ENCODE results near the gene PFDN4. TPM values are rescaled to one million over a fixed set of nuclear protein-coding genes. Genes with fewer than 3 reads are reported as not detected.

PFDN4 gene
- total RNA-seq, 2 donors from 2014 or later: 48.2 to 101 TPM

- DNase-seq (ENCODE audit: low spot score): no peak
- no peak overlapping the region for H3K4me3 ChIP-seq
- no peak for TF ChIP-seq CTCF (IDR thresholded peaks at IDR 0.05)
- H3K27me3 ChIP-seq: no peaks in the 10 kb centered on the region
- no peak overlapping the region for H3K27ac ChIP-seq
- no peaks in the 10 kb centered on the region for H3K36me3 ChIP-seq
- H3K4me1 ChIP-seq: peaks cover 0 to 17% of the 10 kb centered on the region in 2 donors
- H3K9me3 ChIP-seq: no peaks in the 10 kb centered on the region
These were observed 2.4 kb upstream of the PFDN4 start for GRCh38 chr20:54205450-54205849.

- Histone ChIP-seq H3K4me3 (peak overlapping the region in 1 of 2 donors; percentile 93), H3K36me3 (no peaks in the 10 kb centered on the region), H3K27me3 (no peaks in the 10 kb centered on the region), H3K27ac (peak overlapping the region; percentile 93 to 97), H3K4me1 (peaks cover 0 to 17% of the 10 kb centered on the region in 2 donors), H3K9me3 (no peaks in the 10 kb centered on the region)
- DNase-seq (ENCODE audit: low spot score): no peak
- TF ChIP-seq CTCF (IDR thresholded peaks at IDR 0.05): no peak
These were observed 689 bp upstream of the PFDN4 start for GRCh38 chr20:54207053-54207742.

- H3K4me3 ChIP-seq: peak overlapping the region; percentile 93 to 95
- no peaks in the 10 kb centered on the region for H3K9me3 ChIP-seq
- H3K4me1 ChIP-seq: peaks cover 0 to 17% of the 10 kb centered on the region in 2 donors
- no peaks in the 10 kb centered on the region for H3K36me3 ChIP-seq
- H3K27me3 ChIP-seq: no peaks in the 10 kb centered on the region
- no peak for DNase-seq (ENCODE audit: low spot score)
- H3K27ac ChIP-seq: peak overlapping the region; percentile 93 to 97
- TF ChIP-seq CTCF (IDR thresholded peaks at IDR 0.05): no peak
These were observed 775 bp downstream of the PFDN4 start for GRCh38 chr20:54208548-54209176.

GRCh38 chr20:54209216-54209813 is 1.4 kb downstream of the PFDN4 start:
- peak overlapping the region; percentile 93 to 95 for H3K4me3 ChIP-seq
- peaks cover 0 to 17% of the 10 kb centered on the region in 2 donors for H3K4me1 ChIP-seq
- no peaks in the 10 kb centered on the region for H3K9me3 ChIP-seq
- DNase-seq (ENCODE audit: low spot score): no peak
- H3K27me3 ChIP-seq: no peaks in the 10 kb centered on the region
- no peaks in the 10 kb centered on the region for H3K36me3 ChIP-seq
- H3K27ac ChIP-seq: no peak overlapping the region
- TF ChIP-seq CTCF (IDR thresholded peaks at IDR 0.05): no peak

GRCh38 chr20:54212226-54212625 is 4.3 kb downstream of the PFDN4 start:
- H3K4me3 ChIP-seq: no peak overlapping the region
- peaks cover 0 to 17% of the 10 kb centered on the region in 2 donors for H3K4me1 ChIP-seq
- H3K9me3 ChIP-seq: no peaks in the 10 kb centered on the region
- H3K27ac ChIP-seq: no peak overlapping the region
- no peak for DNase-seq (ENCODE audit: low spot score)
- TF ChIP-seq CTCF (IDR thresholded peaks at IDR 0.05): no peak
- H3K36me3 ChIP-seq: no peaks in the 10 kb centered on the region
- no peaks in the 10 kb centered on the region for H3K27me3 ChIP-seq
